Stimulated activated CD4-positive, alpha-beta T cell treated with anti-CD3 and anti-CD28 coated beads, Interleukin-2, amount 100 ng/mL, for 48 hours (primary cell): ENCODE measurements around the gene GRAMD1B.

Experiments
- DNase-seq, 2 donors: peaks; one replicate each; pipeline ENCODE4 v3.0.0-alpha.2; 2020

GRAMD1B gene

GRCh38 chr11:123594188-123594901 lies 164.3 kb downstream of the GRAMD1B start:
- no peak for DNase-seq

DNA sequence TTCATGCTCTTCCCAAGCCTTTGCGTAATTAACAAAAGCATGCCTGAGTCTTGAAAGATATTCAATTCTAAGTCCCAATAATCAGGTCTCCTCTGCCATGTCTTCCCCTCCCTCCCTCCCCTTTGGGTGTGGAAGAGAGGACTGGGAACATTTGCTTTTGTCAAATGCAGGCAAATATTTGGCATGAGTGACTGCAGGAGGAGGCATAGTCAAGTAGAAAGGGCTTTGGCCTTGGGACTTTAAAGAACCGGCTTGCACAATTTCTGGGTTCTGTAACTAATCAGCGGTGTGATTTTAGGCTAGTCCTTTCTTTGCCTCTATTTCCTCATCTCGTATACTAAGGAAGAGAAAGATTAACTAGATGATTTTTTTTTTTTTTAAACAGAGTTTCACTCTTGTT lies 164.9 kb downstream of the GRAMD1B start:
- no peak for DNase-seq

DNA sequence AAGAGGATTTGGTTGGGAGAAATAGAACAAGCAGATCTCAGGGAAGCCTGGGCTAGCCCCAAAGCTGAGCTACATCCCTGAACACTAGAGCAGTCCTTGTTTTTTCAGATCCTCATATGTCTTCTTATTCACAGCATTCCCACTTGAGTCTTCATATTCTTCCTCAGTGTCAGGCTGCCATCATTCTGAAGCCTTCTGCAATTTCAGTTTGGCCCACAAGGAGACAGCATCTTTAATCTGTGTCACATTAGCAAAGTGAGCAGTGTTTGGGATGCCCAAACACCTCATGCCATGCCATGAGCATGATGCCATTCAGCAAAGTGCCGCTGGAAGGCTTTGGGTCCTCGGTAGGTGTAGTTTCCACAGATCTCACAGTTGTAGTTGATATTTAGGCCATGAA lies 167.8 kb downstream of the GRAMD1B start:
- no peak for DNase-seq

DNA sequence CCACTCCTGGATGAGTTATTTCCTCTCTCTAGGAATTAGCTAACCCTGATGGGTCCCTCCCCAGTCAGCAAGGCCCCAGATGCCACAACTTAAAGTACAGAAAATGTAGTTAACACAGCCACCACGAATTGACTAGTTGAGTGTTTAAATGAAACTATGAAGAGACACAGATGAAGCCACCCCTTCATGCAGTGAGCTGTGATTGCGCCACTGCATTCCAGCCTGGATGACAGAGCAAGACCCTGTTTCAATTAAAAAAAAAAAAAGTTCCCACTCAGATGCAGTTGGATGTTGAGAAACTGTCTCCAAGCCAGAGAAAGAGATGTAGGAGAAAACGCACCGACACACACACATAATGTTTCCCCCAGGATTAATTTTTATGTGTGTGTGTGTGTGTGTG lies 171.1 kb downstream of the GRAMD1B start:
- DNase-seq = no peak

GRCh38 chr11:123601743-123602142 lies 171.7 kb downstream of the GRAMD1B start:
- DNase-seq = no peak

DNA sequence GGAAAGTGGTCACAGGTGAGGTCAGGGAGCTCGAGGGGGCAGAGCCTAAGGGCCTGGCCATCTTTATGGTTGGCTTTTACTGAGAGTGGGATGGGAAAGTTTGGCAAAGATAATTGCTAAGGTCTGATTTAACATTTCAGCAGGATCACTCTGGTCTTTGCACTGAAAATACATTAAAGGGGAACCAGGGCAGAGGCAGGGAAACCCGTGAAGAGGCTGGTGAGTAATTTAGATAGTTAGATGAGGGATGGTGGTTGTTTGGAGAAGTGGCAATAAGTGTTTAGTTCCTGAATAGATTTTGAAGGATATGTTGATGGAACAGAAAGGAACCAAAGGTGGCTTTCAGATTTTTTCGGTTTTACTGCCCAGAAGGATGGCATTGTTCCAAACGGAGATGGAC lies 173.6 kb downstream of the GRAMD1B start:
- no peak for DNase-seq

DNA sequence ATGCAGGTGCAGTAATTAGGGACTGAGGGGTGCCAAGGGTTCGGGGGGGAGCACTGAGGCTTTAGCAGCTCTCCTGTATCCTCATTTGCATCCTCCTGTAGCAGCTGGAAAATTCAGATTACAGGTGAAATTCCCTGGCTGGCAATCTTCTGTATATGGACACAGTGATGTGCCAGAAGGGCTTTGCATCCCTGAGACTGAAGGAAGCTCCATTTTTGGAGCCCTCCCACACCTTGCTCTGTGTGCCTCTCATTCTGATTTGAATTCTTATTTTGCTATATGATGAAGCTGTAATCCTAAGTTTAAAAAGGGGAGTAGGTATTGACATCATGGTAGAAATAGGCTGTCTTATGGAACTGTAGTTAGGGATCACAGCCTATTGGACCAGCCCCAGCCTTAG lies 177.7 kb downstream of the GRAMD1B start:
- DNase-seq = no peak

GRCh38 chr11:123608371-123608770 lies 178.3 kb downstream of the GRAMD1B start:
- no peak for DNase-seq

GRCh38 chr11:123608945-123609344 lies 178.9 kb downstream of the GRAMD1B start:
- DNase-seq = no peak

- no peak for DNase-seq
Measured at GRCh38 chr11:123611698-123612097, 181.6 kb downstream of the GRAMD1B start.

GRCh38 chr11:123616505-123617198 lies 186.6 kb downstream of the GRAMD1B start:
- no peak for DNase-seq

DNA sequence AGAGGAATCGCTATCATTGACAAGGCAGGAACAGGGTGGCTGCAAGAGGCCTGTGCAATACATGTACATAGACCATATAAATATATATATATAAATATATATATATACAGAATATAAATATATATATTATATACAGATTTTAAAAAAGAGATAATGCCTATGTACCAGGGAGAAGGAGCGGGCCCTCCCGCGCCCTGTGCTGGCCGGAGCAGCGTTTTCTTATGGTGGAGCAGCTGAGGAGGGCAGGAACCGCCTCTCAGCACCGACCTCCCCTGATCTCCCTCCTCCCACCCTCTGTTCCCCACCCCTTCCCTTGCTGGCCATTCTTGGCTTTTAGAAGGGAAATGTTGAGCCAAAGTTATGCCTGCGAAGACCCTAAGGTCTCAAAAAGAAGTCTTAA lies 192.5 kb downstream of the GRAMD1B start:
- DNase-seq = no peak

GRCh38 chr11:123624974-123625373 lies 194.9 kb downstream of the GRAMD1B start:
- DNase-seq = no peak

DNA sequence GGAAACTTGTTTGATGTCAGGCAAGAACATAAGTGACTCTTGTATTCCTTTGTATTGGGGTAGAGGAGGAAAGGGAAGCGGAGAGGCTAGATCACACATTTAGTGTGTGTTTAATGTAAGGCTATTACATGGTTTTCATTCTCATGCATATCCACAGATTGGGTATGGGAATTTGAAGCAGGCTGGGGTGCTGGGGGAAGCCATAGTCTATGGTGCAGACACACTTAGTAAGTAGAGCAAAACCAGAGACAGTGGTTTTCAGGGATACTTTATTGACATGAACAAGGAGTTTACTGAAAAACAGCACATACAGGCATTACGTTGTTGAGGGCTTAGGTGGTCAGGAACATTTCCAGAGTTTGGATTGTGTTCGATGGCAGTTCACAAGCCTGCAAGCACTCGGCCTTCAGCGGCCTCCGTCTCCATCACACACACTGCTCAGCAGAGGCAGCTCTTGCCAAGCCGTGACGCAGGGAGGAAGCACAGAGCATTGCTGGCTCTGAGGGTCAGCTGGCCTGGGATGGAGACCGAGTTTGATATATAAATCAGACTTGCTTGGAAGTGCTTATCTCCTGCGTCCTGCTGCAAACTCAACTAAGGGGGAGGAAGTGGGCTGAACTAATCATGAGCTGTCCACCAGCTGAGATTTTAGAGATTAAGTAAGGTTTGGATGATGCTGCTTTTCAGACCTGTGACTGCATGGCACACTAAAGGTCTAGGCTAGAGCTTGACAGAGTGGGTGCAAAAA lies 199.0 kb downstream of the GRAMD1B start:
- DNase-seq = no peak

- no peak for DNase-seq
Measured at GRCh38 chr11:123630126-123630608, 200.1 kb downstream of the GRAMD1B start.

DNA sequence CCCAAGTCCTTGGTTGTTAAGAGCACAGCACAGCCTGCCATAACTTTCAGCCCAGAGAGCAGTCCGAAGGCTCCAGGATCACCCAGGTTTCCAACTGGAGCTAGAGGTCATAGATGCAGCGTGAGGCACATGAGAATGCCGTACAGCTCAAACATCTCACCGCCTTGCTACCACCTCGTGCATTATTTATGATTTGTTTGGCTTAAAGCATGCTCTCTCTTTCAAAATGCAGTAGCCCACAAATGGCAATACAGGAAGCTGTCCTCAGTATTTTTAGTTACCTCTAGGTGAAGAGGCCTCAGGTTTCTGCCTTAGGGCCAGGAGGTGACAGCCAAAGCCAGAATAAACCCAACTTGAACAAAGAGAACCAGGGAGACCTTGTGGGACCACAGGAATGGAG lies 210.0 kb downstream of the GRAMD1B start:
- no peak for DNase-seq

DNA sequence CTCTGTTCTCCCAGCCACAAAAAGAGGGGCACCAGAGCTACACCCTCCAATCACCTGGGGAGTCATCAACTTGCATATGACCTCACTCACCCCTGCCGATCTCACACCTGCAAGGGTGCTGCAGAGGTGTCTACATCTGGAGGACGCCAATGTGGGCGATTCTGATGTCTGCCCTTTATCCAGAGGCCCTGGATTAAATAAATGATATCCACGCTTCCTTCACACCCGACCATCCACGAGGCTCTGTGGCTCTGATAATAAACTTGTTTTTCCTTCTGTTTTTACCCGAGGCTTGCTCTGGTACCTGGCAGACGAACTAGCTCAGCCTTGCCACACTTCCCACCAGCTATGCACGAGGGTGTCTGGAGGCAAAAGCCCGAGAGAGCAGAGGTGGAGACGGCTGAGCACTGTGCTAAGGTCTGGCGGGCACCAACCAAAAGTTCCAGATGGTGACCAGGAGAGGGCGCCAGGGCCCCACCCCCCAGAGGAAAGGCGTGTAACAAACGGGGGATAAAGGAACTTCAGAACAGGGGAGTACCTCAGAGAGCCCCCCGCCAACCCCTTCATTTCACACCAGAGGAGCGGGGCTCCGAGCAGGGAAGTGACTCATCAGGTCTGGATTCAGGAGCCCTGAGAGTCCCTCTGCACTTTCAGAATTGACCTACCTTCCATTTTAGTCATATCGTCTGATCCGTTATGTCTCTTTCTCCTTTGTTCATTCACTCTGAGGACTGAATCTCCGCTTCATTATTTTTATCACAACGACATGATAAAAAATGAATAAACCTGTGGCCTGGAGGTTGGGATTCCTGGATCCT lies 210.8 kb downstream of the GRAMD1B start:
- DNase-seq = peak; percentile 22 to 52

DNA sequence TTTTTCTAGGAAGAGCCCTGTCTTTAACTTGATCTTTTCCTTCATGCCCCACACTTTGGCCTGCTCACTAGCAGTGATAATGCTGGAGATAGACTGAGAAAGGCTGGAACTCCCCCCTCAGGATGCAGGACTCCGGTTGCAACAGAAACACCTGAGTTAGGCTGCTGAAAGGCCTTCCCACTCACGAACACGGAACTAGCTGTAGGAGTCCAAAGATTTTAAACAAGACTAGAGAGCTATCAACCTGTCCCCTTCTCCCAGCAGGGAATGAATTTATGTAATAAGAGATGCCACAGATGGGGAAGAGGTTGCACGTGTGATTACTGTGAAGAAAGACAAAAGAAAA lies 211.4 kb downstream of the GRAMD1B start:
- DNase-seq = no peak

DNA sequence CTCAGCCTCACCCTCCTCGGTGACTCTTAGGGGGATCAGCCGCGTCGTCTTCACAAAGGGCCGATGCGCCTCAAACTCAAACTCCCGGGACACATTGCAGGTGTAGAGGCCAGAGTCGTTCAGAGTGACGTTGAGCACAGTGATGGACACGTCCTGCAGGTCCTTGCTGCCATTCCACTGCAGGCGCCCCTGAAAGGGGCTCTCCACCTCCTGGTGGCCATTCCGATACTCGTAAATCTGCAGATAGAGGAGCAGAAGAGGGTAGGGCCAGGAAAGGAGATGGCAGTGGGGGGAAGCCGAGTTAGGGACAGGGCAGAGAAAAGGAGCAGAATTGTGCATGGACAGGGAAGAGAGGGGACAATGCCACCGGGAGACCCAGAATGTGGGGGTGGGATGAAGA lies 212.4 kb downstream of the GRAMD1B start:
- no peak for DNase-seq

GRCh38 chr11:123645286-123645975 lies 215.4 kb downstream of the GRAMD1B start:
- DNase-seq = no peak

DNA sequence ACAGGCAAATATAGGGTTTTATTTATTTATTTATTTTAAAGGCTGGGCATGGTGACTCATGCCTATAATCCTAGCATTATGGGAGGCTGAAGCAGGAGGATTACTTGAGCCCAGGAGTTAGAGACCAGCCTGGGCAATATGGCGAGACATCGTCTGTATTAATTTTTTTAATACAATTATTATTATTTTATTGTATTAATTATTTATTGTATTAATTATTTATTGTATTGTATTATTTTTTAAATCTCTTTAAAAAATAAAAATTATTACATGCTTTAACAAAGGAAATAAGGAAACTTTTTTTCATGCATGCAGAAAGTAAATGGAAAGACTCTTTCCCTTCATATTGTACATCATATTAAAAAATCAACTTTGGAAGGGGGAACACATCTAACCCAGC lies 220.8 kb downstream of the GRAMD1B start:
- no peak for DNase-seq

GRCh38 chr11:123652599-123652998 lies 222.5 kb downstream of the GRAMD1B start:
- DNase-seq = no peak

- no peak for DNase-seq
Measured at GRCh38 chr11:123653483-123653826, 223.4 kb downstream of the GRAMD1B start.
